ENCODE data around the gene ASAP3.
A peak's percentile ranks its signal among the peaks of the same experiment; 100 is the strongest.

Gene ASAP3

DNA sequence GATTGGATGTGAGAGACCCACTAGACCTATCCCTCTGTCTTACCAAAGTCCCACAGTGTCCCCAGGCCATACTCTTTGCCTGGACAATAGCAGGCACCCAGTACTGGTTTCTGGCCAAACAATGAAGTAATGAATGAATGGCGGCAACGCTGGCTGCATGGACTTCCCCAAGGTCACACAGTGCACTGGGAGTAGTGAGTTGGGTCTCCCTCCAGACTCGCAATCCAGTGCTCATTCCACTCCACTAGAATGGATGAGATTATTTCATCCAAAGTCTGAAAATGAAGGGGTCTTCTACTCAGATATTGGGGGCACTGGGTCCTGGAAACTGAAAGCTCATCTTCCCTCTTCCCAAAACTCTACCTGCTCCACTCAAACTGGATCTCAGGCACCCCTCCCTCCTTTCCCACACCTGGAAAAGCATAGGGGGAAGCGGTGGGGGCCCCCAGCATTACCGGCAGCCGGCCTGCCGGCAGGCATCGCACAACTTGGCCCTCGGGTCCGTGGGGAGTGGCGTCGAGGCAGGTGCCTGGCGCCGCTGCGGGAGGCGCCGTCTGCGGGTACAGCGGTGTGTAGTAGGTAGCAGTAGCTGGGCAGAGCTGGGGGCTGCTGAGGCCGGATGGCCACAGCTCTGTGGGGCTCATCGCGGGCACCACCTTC lies 46.2 kb upstream of the ASAP3 start (continued):
- TF ChIP-seq, protein P1, sequence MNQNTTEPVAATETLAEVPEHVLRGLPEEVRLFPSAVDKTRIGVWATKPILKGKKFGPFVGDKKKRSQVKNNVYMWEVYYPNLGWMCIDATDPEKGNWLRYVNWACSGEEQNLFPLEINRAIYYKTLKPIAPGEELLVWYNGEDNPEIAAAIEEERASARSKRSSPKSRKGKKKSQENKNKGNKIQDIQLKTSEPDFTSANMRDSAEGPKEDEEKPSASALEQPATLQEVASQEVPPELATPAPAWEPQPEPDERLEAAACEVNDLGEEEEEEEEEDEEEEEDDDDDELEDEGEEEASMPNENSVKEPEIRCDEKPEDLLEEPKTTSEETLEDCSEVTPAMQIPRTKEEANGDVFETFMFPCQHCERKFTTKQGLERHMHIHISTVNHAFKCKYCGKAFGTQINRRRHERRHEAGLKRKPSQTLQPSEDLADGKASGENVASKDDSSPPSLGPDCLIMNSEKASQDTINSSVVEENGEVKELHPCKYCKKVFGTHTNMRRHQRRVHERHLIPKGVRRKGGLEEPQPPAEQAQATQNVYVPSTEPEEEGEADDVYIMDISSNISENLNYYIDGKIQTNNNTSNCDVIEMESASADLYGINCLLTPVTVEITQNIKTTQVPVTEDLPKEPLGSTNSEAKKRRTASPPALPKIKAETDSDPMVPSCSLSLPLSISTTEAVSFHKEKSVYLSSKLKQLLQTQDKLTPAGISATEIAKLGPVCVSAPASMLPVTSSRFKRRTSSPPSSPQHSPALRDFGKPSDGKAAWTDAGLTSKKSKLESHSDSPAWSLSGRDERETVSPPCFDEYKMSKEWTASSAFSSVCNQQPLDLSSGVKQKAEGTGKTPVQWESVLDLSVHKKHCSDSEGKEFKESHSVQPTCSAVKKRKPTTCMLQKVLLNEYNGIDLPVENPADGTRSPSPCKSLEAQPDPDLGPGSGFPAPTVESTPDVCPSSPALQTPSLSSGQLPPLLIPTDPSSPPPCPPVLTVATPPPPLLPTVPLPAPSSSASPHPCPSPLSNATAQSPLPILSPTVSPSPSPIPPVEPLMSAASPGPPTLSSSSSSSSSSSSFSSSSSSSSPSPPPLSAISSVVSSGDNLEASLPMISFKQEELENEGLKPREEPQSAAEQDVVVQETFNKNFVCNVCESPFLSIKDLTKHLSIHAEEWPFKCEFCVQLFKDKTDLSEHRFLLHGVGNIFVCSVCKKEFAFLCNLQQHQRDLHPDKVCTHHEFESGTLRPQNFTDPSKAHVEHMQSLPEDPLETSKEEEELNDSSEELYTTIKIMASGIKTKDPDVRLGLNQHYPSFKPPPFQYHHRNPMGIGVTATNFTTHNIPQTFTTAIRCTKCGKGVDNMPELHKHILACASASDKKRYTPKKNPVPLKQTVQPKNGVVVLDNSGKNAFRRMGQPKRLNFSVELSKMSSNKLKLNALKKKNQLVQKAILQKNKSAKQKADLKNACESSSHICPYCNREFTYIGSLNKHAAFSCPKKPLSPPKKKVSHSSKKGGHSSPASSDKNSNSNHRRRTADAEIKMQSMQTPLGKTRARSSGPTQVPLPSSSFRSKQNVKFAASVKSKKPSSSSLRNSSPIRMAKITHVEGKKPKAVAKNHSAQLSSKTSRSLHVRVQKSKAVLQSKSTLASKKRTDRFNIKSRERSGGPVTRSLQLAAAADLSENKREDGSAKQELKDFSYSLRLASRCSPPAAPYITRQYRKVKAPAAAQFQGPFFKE (tag by site-specific recombination; IDR thresholded peaks at IDR 0.05; ENCODE audit: borderline replicate concordance): no peak
- TF ChIP-seq GLIS1 (tag by site-specific recombination; IDR thresholded peaks at IDR 0.05) (0 out of 2 replicates have a peak, but pooled peaks have one; percentile 26), ZNF548 (tag by site-specific recombination; IDR thresholded peaks at IDR 0.05) (no peak), KLF1 (tag by site-specific recombination; IDR thresholded peaks at IDR 0.05) (no peak), ZNF274 (IDR thresholded peaks at IDR 0.05; ENCODE audit: low read length) (no peak), ZNF274 (tag by site-specific recombination; IDR thresholded peaks at IDR 0.05; ENCODE audit: borderline replicate concordance) (no peak), ZNF184 (tag by site-specific recombination; IDR thresholded peaks at IDR 0.05) (no peak), ZFP37 (tag by site-specific recombination; IDR thresholded peaks at IDR 0.05) (no peak), ZNF624 (tag by site-specific recombination; IDR thresholded peaks at IDR 0.05) (no peak), SCRT2 (tag by site-specific recombination; IDR thresholded peaks at IDR 0.05) (no peak), ZNF350 (tag by site-specific recombination; IDR thresholded peaks at IDR 0.05) (no peak), OSR2 (tag by site-specific recombination; IDR thresholded peaks at IDR 0.05) (peak; percentile 65; the same call in 1 of the 2 replicates), GLI4 (tag by site-specific recombination; IDR thresholded peaks at IDR 0.05) (no peak), ZNF214 (tag by site-specific recombination; IDR thresholded peaks at IDR 0.05; ENCODE audit: borderline replicate concordance) (no peak), ZNF335 (tag by site-specific recombination; conservative IDR thresholded peaks at IDR 0.05) (peak; percentile 98), ZNF138 (tag by site-specific recombination; IDR thresholded peaks at IDR 0.05; ENCODE audit: borderline replicate concordance) (no peak), ZNF366 (tag by site-specific recombination; conservative IDR thresholded peaks at IDR 0.05) (no peak), ZNF623 (tag by site-specific recombination; IDR thresholded peaks at IDR 0.05) (no peak), ZNF585B (tag by site-specific recombination; IDR thresholded peaks at IDR 0.05) (no peak), GLIS2 (tag by site-specific recombination; IDR thresholded peaks at IDR 0.05) (peak; percentile 70), KLF9 (tag by site-specific recombination; IDR thresholded peaks at IDR 0.05; ENCODE audit: low read depth) (no peak)
- TF ChIP-seq, protein P2, sequence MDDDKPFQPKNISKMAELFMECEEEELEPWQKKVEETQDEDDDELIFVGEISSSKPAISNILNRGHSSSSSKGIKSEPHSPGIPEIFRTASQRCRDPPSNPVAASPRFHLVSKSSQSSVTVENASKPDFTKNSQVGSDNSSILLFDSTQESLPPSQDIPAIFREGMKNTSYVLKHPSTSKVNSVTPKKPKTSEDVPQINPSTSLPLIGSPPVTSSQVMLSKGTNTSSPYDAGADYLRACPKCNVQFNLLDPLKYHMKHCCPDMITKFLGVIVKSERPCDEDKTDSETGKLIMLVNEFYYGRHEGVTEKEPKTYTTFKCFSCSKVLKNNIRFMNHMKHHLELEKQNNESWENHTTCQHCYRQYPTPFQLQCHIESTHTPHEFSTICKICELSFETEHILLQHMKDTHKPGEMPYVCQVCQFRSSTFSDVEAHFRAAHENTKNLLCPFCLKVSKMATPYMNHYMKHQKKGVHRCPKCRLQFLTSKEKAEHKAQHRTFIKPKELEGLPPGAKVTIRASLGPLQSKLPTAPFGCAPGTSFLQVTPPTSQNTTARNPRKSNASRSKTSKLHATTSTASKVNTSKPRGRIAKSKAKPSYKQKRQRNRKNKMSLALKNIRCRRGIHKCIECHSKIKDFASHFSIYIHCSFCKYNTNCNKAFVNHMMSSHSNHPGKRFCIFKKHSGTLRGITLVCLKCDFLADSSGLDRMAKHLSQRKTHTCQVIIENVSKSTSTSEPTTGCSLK (tag by site-specific recombination; IDR thresholded peaks at IDR 0.05): no peak
- TF ChIP-seq, protein P3, sequence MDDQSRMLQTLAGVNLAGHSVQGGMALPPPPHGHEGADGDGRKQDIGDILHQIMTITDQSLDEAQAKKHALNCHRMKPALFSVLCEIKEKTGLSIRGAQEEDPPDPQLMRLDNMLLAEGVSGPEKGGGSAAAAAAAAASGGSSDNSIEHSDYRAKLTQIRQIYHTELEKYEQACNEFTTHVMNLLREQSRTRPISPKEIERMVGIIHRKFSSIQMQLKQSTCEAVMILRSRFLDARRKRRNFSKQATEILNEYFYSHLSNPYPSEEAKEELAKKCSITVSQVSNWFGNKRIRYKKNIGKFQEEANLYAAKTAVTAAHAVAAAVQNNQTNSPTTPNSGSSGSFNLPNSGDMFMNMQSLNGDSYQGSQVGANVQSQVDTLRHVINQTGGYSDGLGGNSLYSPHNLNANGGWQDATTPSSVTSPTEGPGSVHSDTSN (CRISPR knock-in tag; IDR thresholded peaks at IDR 0.05): no peak
- TF ChIP-seq, protein P4, sequence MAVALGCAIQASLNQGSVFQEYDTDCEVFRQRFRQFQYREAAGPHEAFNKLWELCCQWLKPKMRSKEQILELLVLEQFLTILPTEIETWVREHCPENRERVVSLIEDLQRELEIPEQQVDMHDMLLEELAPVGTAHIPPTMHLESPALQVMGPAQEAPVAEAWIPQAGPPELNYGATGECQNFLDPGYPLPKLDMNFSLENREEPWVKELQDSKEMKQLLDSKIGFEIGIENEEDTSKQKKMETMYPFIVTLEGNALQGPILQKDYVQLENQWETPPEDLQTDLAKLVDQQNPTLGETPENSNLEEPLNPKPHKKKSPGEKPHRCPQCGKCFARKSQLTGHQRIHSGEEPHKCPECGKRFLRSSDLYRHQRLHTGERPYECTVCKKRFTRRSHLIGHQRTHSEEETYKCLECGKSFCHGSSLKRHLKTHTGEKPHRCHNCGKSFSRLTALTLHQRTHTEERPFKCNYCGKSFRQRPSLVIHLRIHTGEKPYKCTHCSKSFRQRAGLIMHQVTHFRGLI (tag by site-specific recombination; IDR thresholded peaks at IDR 0.05): no peak
- TF ChIP-seq, protein P5, sequence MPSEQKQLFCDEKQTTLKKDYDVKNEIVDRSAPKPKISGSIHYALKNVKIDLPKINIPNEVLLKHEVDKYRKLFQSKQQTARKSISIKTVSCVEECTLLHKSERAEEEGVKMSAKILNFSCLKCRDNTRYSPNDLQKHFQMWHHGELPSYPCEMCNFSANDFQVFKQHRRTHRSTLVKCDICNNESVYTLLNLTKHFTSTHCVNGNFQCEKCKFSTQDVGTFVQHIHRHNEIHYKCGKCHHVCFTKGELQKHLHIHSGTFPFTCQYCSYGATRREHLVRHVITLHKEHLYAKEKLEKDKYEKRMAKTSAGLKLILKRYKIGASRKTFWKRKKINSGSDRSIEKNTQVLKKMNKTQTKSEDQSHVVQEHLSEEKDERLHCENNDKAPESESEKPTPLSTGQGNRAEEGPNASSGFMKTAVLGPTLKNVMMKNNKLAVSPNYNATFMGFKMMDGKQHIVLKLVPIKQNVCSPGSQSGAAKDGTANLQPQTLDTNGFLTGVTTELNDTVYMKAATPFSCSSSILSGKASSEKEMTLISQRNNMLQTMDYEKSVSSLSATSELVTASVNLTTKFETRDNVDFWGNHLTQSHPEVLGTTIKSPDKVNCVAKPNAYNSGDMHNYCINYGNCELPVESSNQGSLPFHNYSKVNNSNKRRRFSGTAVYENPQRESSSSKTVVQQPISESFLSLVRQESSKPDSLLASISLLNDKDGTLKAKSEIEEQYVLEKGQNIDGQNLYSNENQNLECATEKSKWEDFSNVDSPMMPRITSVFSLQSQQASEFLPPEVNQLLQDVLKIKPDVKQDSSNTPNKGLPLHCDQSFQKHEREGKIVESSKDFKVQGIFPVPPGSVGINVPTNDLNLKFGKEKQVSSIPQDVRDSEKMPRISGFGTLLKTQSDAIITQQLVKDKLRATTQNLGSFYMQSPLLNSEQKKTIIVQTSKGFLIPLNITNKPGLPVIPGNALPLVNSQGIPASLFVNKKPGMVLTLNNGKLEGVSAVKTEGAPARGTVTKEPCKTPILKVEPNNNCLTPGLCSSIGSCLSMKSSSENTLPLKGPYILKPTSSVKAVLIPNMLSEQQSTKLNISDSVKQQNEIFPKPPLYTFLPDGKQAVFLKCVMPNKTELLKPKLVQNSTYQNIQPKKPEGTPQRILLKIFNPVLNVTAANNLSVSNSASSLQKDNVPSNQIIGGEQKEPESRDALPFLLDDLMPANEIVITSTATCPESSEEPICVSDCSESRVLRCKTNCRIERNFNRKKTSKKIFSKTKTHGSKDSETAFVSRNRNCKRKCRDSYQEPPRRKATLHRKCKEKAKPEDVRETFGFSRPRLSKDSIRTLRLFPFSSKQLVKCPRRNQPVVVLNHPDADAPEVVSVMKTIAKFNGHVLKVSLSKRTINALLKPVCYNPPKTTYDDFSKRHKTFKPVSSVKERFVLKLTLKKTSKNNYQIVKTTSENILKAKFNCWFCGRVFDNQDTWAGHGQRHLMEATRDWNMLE (tag by site-specific recombination; conservative IDR thresholded peaks at IDR 0.05; ENCODE audit: low read depth): no peak
